AG09319 (cell line): ENCODE measurements around the gene SEC23B.
"Not testable (repeated sequence)": the region's sequence is repeated elsewhere in the genome, so short reads cannot be mapped to it uniquely, and the experiment has no call there.

Experiments used
- DNase-seq: peaks from one replicate; pipeline ENCODE4 v3.0.0-alpha.2; 2010; ENCODE audit warnings: low read depth; ENCODE audit errors: extremely low read depth
- TF ChIP-seq, protein P1 (sequence below): IDR thresholded peaks from 2 replicates; pipeline ENCODE4 v1.5.1; 2011; ENCODE audit warnings: low read depth, mild to moderate bottlenecking, inconsistent platforms, low read length, moderate library complexity

The SEC23B gene

GRCh38 chr20:18511571-18511970, 3.8 kb downstream of the SEC23B start:
- no peak for DNase-seq
- TF ChIP-seq, protein P1, sequence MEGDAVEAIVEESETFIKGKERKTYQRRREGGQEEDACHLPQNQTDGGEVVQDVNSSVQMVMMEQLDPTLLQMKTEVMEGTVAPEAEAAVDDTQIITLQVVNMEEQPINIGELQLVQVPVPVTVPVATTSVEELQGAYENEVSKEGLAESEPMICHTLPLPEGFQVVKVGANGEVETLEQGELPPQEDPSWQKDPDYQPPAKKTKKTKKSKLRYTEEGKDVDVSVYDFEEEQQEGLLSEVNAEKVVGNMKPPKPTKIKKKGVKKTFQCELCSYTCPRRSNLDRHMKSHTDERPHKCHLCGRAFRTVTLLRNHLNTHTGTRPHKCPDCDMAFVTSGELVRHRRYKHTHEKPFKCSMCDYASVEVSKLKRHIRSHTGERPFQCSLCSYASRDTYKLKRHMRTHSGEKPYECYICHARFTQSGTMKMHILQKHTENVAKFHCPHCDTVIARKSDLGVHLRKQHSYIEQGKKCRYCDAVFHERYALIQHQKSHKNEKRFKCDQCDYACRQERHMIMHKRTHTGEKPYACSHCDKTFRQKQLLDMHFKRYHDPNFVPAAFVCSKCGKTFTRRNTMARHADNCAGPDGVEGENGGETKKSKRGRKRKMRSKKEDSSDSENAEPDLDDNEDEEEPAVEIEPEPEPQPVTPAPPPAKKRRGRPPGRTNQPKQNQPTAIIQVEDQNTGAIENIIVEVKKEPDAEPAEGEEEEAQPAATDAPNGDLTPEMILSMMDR: no peak

DNA sequence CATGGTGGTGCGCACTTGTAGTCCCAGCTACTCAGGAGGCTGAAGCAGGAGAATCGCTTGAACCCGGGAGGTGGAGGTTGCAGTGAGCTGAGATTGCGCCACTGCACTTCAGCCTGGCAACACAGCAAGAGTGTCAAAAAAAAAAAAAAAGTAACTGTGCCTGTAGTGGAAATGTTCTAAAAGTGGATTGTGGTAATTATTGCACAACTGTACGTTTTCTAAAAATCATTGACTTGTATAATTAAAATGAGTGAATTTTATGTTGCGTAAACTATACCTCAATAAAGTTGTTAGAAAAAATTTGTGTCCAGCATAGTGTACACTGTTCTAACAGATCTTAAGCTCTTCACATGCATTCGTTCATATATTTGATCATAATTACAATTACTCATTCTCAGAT, 5.5 kb downstream of the SEC23B start:
- TF ChIP-seq, protein P1: no peak
- no peak for DNase-seq

GRCh38 chr20:18514127-18514526, 6.4 kb downstream of the SEC23B start:
- DNase-seq: no peak
- TF ChIP-seq, protein P1: no peak

DNA sequence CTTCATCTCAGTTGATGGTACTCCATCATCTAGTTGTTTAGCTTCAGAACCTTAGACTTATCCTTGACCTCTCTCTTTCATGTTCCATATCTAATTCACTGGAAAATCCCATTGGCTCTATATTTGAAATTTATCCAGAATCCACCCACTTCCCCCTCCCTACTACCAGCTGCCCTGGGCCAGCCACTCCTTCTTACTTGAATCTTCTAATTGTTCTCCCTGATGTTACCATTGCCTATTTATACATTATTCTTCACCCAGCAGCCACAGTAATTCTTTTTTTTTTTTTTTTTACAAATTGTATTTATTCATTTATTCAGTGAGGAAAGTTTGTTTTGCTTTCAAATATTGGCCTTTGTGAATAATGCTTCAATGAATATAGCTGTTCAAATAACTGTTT, 8.2 kb downstream of the SEC23B start:
- TF ChIP-seq, protein P1: no peak
- no peak for DNase-seq

DNA sequence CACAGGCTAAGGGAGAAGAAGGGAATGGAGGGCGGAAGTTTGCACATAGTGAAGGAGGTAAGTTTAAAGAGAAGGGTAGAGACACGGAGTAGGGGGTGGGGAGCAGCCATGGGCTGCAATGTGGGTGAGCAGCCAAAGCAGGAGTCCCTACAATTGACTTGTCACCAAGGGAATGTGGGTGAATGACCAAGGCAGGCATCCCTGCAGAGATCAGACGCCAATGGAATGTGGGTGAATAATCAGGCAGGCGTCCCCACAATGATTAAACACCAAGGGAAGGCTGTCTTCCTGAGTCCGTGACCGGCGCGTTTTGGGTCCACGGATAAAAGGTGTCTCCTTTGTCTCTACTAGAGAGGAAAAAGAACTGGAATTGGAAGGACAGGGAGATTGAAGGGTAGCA, 14.3 kb downstream of the SEC23B start:
- DNase-seq: not testable (repeated sequence)

DNA sequence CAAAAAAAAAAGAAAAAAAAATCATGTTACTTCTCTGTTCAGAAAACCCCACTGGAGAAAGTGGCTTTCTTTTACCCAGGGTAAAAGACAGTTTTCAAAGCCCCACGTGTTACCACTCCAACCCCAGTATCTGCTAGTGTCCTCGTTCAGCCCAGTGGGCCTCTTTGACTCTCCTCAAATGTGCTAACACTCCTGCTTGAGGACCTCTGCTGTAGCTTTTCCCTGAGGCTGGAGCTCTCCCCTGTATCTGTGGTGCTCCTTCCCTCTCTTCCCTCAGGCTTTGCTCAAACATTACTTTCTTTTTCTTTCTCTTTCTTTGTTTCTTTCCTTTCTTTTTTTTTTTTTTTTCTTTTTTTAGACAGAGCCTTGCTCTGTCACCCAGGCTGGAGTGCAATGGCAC, 15.3 kb downstream of the SEC23B start:
- no peak for DNase-seq
- TF ChIP-seq, protein P1: no peak

DNA sequence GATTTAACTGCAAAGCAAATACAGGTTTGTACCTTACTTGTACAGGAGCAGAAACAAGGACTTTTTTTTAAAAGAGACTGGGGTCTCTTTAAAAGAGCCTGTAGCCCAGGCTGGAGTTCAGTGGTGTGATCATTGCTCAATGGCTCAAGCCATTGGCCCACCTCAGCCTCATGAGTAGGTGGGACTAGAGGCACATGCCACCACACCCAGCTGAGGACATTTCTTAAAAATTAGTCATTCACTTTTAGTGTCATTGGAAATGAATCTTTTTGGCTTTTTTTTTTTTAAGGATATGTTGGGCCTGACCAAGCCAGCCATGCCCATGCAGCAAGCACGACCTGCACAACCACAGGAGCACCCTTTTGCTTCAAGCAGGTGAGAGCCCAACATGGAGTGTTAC, 16.9 kb downstream of the SEC23B start:
- DNase-seq: no peak
- TF ChIP-seq, protein P1: no peak

GRCh38 chr20:18526761-18527160, 19.0 kb downstream of the SEC23B start:
- DNase-seq: not testable (repeated sequence)

- TF ChIP-seq, protein P1: no peak
- no peak for DNase-seq
Measured at GRCh38 chr20:18527339-18527738, 19.6 kb downstream of the SEC23B start.
